Measurements from ENCODE around the gene METTL25.
A peak's percentile ranks its signal among the peaks of the same experiment; 100 is the strongest.

The METTL25 gene

DNA sequence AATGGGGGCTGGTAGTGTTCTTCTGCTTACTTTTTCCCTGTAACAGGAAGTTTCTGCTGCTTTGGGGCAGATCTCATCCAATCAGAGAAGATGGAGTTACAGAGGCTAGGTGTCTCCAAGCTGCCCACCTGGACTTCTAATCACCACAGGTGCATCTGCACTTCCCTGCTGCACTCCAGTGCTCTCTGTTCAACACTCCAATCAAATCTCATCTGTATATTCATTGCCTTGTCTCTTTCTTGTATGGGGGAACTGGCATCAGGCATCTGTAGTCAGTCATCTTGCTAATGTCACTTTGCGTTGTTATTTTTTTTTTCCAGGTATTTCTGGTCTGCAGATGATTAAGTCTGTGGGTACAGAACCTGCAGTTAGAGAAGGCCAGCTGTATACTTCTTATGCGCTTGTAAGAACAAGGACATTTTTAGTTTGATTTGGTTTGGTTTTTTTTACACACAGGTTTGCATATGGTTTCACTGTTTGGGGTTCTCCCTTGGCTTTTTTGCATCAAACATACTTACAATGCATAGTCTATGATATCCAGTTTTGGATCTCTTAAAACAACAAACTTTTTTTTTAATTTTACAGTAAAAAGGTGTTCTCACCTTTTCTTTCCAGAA is 116.0 kb downstream of the METTL25 start:
- DNase-seq = no peak

DNA sequence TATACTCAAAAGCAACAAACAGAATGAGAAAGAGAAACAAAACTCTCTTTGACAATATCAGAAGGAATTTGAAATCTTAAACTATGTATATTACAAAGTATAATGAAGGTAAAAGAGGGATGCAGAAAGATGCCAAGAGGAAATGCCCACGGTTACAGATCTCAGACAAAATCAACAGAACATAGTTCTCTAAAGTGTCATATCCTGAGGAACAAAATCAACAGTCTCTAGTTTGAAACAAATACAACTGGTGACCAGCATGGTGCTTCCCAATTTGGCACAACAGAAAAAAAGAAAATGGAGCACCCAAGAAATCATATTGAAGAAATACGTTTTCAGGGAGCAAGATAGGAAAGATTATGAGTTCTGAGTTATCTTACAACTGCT is 116.5 kb downstream of the METTL25 start:
- DNase-seq = no peak

DNA sequence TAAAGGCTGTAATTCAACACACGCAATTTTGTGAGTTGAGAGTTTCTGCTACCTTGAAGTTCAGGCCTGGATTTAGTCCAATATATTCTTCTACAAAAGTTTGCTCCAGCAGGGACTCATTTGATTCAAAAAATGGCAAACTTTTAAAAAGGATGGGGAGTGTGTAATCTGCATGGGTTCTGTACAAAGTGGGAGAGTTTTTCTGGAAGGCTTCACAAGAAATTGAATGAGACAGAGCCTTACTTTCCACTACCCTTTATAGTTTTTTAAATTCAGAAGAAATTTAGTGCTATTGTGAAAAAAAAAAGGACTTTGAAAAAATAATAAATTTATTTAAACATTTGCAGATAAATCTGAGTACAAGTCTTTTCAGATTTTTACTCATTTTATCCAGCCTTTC is 116.9 kb downstream of the METTL25 start:
- no peak for DNase-seq

DNA sequence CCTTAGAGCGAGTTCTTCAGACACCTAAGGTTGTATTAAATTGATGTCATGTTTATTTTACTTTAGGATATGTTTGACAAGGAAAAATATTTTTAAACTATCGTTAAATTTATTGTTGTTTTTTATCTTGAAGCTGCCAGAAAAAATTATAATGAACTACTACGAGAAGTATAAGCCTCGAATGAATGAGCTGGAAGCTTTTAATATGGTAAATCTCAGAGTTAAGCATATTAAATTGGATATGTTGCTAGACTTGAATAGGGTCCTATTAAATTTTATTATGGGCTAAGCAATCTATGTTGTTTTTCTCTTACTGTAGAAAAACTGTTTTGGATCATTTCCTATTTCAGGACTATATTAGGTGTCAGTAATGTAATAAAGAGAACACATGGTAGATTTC is 118.2 kb downstream of the METTL25 start:
- DNase-seq = no peak

DNA sequence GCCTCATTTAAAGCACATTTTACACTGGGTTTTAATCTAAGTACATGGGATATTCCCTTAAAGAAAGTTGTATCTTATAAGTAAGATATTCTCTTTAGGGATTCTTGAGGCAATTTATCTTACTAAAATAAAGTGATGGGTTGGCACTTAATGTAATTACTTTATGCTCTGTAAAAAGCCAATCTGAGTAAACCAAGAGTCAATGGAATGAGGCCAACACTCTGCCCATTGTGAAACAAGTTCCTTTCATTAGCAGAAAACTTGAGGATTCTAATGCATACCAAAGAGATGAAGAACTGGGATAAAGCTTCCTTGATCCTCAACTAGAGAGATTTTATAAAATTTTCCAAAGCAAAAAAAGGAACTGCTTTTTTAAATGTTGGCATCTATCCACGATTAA is 121.2 kb downstream of the METTL25 start:
- peak; percentile 24 for DNase-seq

DNA sequence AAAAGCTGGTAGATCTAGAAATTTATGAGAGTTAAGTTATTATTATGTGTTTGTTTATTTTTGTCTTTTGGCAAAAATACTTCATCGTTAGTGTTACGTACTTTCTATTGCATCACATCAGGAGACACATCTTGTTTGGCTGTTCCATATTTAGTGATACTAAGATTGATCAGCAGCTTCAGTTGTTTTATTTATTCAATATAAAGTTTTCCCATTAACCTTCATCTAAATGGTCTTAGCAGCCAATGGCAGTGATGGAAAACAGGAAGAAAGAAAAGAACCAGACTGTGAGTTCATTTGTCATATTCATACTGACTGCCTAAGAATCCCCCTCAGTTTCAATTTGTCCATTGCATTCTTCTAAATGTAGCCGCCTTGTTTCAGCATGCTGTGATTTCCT is 122.3 kb downstream of the METTL25 start:
- no peak for DNase-seq

DNA sequence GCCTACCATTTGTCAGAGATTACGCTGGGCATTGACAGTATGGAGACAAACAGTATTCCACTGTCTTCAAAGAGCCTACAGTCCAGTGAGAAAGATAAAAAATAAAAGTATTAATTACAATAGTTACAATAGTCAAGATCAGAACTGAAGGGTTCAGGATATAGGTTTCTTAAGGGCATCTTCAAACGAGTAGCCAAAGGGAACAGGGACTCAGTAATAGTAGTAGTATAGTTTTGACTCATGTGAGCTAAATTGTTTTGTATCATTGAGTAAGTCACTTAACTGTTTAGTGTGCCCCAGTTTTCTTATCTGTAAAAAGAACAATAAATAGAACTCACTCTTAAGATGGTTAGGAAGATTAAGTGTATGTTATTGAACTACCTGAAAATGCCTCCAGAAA is 123.6 kb downstream of the METTL25 start:
- no peak for DNase-seq

DNA sequence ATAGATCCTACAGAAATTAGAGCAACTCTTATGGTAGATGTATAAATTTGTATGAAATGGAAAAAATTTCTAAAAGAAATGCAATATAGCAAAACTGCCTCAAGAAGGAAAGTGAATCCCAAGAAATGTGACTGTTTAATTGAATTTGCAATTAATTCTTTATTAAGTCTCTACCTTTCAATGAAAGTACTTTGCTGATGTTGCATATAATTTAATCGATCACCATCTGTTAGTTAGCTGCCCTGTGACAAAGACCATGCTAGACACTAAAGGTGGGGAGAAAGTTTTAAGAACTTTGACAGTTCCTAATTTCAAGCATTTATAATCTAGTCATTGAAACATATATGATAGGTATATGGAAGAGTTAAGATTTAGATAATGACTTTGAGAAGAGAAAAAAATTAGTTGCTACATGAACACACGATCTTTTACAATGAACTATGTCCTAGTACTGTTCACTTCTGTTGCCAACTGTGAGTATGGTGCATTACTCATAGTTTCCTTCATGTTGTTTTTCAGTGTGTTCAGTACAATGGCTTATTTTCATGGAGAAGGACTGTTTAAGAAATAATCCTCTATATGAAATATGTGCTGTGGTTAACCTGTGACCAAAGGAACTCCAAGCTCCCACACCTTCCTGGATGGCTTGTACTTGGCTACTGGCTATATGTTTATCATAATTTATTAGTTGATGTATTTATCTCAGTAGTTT is 128.4 kb downstream of the METTL25 start:
- DNase-seq = no peak

DNA sequence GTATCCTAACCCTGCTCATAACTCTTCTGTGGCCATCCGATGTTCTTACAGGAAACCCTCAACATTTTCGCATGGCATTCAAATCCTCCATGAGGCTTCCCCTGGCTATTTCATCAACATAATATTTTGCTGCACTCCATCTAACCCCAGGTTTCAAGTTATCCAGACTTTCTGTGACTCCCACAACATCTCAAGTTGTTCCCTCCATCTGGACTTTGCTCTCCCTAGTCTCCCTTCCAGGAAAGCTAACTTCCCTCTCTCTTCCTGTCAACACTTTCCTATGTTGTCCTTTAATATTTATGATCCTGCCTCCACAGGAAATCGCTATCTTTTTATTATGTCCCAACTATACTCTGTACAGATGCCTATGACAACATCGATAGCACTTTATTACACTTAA is 146.1 kb downstream of the METTL25 start:
- DNase-seq = no peak

DNA sequence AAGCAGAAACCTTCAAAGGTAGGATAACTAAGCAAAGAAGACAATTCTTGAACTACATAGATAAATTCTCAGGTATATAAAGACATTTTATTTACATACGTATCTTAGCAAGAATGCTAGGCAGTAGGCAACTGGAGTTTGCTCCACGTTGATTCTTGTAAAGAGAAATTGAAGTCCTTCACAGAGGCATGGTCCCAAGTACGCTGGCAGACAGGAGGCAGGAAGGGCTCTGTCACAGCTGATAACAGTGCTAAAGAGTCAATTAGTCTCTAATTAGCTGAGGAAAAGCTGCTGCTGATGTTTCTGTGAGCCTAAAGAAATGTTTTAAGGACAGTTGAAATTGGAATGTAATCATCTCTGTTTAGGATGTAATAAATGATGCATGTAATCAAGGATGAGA is 146.8 kb downstream of the METTL25 start:
- no peak for DNase-seq

DNA sequence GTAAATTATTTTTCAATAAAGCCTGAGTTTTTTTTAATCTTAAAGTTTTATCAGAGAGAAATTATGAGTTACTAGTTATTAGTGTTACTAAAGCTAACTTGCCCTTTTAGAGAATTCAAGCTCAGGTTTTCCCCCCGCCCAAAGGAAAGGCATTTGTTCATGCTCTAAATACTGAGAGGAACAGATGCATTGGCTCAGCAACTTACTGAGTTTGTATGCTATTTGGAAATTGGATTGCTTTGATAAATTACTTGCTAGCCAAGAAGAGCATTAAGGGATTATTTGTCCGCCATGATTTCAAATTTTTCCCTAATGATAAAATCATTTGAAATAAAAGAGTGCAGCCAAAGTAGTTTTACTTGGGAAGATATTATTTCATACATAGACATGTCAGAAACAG is 149.4 kb downstream of the METTL25 start:
- DNase-seq = no peak

DNA sequence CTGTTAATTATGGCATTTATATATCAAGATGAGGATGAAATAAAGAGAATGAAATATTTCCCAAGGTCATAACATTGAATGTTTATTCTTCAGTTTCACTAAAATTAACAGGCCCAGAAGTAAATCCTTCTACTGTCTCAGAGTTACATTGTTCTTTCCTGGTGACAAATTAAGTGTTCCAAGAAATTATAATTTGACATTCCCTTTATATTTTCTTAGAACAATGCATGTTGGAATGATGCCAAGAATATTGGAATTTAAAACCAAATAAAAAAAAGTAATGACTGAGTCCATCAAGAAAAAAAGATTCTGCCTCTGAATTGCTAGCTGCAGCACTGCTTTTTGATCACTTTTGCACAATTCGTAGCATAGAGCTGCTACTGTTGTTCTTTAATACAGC is 152.1 kb downstream of the METTL25 start:
- peak; percentile 52 for DNase-seq

DNA sequence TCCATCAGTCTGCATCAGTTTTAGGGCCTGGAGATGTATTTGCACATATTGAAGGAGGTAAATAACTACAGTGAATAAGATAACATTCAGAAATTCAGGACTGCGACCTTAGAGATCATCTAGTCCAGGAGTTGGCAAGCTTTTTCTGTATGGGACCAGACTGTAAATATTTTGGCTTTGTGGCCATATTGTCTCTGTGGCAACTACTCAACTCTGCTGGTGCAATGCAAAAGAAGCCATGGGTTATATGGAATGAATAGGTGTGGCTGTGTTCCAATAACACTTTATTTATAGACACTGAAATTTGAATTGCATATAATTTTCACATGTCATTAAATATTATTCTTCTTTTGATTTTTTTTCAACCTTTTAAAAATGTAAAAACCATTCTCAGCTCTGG is 156.6 kb downstream of the METTL25 start:
- no peak for DNase-seq

DNA sequence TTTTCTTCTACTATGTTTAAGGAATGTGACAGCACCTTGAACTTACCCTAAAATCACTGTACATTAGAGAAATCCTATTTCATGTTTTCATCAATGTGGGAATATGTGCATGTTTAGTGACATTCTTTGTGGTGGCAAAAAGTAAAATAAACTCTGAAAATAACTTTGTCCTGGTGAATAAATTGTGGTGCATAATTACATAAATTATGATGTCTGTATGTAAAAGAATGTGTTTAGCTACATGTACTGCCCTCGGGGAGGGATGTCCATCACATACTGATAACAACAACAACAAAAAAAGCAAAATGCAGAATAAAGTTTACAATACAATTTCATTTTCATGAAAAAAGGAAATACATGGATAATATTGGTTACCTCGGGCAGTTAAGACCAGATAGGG is 157.3 kb downstream of the METTL25 start:
- DNase-seq = no peak

DNA sequence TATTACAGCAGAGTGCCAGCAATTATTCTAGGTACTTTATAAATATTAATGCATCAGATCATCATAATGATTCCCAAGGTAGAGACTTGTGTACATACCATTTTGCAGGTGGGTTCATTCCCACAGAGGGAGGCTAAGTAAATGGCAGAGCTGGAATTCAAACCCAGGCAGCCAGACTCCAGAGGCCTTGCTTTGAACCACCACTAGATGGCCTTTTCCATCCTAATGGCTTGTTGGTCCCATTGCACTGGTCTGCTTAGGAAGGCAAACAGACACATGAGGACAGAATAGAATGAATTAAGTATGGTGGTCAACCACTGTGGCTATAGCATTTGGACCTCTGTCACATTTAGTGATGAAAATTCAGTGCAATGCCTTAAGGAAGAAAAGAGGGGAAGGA is 158.7 kb downstream of the METTL25 start:
- no peak for DNase-seq

DNA sequence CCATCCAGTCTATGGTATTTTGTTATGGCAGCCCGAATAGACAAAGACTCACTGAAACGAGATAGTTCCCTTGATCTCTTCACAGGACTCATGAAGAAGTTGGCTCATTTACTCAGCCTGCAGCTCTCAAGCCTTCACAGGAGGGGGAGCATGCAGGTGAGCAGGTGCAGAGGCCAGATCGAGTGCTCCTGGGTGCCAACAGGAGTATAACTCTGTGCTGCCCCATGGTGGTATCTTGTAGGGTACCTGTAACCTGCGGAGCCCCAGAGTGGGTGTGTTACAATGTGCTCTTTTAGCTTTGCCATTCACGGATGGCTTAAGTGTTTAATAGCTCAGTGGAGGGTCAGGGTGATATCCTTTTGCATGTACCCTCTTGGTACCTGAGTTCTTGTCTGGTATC is 159.5 kb downstream of the METTL25 start:
- no peak for DNase-seq

DNA sequence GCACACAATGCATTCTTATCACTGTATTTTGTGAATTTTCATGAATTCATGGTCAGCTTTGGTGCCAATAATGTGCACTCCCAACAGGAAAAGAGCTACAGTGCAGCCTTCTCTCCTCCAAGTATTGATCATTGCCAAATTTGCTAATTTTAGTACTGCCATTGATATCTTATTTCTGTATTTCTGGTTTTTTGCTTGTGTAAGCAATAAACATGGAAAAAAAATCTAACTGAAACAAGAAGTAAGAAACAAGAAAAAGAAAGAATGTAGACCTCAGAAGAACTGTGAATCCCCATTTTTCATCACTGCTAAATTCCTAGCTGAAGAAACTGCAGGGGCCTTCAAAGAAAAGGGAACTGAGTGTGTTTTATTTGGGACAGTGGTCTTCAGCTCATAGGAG is 161.2 kb downstream of the METTL25 start:
- no peak for DNase-seq

DNA sequence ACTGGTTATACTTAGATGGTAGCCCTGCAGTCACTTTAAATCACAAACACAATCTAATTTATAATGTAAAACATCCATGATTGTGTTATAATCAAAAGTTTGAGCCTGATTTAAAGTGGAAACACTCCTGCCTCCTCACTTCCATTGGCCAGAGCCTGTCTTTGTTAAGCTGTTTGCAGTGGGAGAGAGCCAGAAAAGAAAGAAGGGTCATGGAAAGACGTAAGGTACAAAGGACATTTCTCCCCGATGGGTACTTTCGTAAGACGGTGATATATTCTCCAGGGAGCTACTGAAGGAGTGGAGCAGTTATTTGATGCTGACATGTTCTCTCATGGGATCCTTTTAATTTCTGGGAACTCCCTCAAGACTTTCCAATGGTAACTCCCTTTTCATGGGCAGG is 164.0 kb downstream of the METTL25 start:
- no peak for DNase-seq

DNA sequence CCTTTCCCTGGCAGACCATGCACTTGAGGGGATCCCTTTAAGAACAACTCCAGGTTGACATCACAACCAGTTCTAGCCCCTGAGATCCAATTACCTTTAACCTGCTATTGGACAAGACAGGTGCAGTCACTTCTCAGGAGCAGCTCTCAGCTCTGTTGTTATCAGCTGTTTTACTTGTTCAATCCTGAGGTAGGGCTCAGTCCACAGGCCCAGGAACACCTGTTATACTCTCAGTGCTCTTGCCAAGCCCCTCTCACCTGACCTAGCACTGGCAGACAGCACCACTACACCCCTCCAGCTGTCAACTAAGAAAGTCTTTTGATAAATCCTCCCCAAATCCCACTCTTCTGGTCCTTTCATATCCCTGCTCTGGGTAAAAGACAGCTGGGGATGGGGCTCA is 164.4 kb downstream of the METTL25 start:
- no peak for DNase-seq

DNA sequence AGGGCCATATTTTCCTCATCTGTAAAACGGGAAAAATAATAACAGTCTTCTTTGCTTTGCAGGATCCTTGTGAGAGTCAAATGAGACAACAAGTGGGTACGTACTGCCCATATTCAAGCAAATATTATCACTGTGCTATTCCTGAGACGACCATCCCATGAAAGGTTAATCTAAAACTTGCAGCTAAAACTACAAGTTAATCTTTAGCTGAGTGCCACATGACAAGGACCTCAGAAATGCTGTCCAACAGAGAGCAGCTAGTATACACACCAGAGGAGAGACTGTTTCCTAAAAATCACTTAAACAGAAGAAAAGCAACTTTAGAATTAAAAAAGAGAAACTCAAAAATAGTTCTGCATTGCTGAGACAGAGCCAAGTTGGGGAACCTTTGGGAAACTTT is 165.7 kb downstream of the METTL25 start:
- no peak for DNase-seq

DNA sequence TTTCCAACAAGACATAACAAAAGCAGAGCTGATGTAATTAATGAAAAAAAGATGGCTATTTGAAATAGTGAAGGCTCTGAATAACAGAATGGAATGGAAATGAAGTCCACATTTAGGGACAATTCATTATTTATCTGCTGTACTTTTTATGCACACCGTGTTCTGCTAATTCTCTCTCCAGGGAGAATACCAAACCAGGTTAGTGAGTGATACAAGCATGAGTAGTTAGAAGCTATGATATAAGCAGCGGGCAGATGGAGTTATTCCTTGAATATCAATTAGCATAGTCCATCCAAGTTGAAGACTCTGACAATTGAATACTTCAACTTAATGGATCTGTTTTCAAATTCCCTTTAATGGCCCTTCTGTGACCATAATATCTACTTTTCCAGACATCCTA is 166.3 kb downstream of the METTL25 start:
- DNase-seq = no peak

DNA sequence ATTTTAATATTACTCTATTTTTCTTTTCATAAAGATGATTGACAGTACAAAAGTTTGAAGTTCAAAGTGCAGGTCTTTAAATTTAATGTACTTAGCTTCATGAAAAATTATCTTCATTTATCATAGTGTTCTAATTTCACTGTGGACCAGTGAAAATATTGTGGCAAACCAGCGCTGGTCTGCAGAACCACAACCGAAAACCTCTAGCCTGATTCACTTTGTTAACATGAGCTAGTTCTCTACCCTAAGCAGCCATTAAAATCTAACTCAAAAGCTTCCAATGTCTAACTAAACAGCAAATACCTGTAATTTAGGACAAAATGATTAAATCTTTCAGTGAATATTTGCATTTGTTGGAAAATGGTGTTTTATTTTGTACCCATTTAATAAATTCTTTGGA is 167.3 kb downstream of the METTL25 start:
- DNase-seq = no peak

DNA sequence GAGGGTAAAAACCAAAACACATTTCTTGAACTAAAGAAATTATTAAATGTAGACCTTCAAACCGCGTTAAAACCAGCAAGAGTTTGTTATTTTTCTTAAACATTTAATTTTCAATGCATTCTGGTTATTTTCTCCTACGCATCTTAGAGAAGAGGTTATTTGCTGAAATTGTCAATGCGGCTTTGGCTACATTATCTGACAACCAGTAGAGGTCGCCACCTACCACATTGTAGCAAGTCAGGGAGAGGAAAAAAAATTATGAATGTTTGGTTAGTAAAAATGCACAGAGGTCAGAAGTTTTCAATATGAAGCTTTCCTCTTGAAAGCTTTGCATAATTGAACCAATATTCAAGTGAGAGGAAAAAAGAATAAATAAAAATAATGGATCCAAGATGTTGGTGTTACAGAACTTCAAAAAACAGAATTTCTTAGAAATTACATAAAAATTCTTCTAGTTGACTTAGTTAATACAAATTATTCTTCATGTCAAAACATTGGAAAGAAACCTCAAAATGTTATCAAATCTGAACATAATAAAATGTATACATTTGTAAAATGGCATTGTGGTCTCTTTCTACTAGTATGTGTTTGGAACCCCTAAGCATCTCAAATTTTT is 168.9 kb downstream of the METTL25 start:
- DNase-seq = peak; percentile 52

All from COR-L47 (cell line).